ENCODE data around the gene TRIM28. TPM values are rescaled to one million over a fixed set of nuclear protein-coding genes. Genes with fewer than 3 reads are reported as not detected.

Gene TRIM28
- total RNA-seq, 4 donors from 2014 or later = 164 to 281 (median 196) TPM

- Histone ChIP-seq H3K27ac (peak overlapping the region in 1 of 4 donors; percentile 96), H3K4me3 (no peak overlapping the region), H3K4me1 (peaks cover 3 to 46% (median 12%) of the 10 kb centered on the region in 4 donors), H3K27me3 (no peaks in the 10 kb centered on the region), H3K36me3 (peaks cover 0 to 21% (median 0%) of the 10 kb centered on the region in 3 donors), H3K9me3 (no peaks in the 10 kb centered on the region)
- TF ChIP-seq, protein P1, sequence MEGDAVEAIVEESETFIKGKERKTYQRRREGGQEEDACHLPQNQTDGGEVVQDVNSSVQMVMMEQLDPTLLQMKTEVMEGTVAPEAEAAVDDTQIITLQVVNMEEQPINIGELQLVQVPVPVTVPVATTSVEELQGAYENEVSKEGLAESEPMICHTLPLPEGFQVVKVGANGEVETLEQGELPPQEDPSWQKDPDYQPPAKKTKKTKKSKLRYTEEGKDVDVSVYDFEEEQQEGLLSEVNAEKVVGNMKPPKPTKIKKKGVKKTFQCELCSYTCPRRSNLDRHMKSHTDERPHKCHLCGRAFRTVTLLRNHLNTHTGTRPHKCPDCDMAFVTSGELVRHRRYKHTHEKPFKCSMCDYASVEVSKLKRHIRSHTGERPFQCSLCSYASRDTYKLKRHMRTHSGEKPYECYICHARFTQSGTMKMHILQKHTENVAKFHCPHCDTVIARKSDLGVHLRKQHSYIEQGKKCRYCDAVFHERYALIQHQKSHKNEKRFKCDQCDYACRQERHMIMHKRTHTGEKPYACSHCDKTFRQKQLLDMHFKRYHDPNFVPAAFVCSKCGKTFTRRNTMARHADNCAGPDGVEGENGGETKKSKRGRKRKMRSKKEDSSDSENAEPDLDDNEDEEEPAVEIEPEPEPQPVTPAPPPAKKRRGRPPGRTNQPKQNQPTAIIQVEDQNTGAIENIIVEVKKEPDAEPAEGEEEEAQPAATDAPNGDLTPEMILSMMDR (IDR thresholded peaks at IDR 0.05) = no peak
- TF ChIP-seq POLR2A (IDR thresholded peaks at IDR 0.05) = no peak
- no peak for DNase-seq
Measured at GRCh38 chr19:58516964-58517833, 26.7 kb upstream of the TRIM28 start.

DNA sequence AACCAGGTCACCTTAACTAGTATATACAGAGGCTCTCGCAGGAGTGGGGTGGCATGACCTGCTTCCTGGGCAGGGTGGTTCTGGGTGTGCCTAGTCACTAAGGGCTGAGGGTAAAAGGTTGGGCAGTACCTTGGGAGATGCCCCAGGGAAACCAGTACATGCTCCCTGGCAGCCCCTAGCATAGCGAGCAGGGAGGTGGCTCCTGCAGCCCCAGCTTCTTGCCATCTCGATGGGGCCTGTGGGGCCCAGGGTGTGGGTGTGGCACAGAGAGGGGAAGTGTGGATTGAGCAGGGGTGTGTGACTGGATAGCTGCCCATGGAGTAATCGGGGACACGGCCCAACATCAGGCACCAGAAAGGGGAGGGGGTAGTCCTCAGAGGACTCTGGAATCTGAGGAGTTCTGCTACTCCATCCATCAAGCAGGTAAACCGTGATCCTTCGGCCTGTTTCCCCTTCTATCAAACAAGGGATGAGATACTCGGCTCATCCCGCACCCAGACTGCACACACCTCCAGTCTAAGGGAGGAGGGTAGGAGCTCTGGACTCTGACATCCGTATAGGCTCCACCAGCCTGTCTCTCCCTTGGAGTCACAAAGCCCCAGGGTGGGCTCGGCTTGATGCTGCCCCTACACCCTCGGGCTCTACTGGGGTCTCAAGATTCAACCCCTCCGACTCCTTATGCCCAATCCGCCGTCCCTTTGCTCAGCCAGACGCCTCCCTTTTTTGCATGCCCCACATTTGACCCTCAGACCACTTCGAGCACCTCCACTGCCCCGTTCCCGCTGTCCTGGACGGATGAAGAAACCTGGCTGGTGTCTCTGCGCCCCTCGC, 25.4 kb upstream of the TRIM28 start:
- Histone ChIP-seq H3K27ac (peak overlapping the region; percentile 86 to 97 (median 94)), H3K36me3 (peaks cover 0 to 21% (median 0%) of the 10 kb centered on the region in 3 donors), H3K9me3 (no peaks in the 10 kb centered on the region), H3K4me1 (peaks cover 3 to 42% (median 12%) of the 10 kb centered on the region in 4 donors), H3K27me3 (no peaks in the 10 kb centered on the region), H3K4me3 (peak overlapping the region; percentile 63 to 90 (median 80))
- TF ChIP-seq, protein P1 (IDR thresholded peaks at IDR 0.05) = peak in 1 of 6 experiments; percentile 23
- TF ChIP-seq POLR2A (IDR thresholded peaks at IDR 0.05) = no peak
- DNase-seq = no peak

DNA sequence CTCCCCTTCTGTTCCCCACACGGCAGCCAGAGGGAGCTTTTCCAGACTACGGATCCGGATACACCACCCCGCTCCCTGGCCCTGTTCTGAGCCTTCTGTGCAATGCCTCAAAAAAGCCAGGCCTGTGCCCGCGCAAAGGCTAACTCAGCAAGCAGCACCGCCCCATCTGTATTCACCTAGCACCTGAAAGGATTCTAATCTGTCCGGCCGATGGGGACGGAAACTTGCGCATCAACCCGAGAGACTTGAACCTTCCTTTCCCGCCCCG, 24.8 kb upstream of the TRIM28 start:
- no peaks in the 10 kb centered on the region for H3K27me3 ChIP-seq
- peaks cover 0 to 21% (median 0%) of the 10 kb centered on the region in 3 donors for H3K36me3 ChIP-seq
- no peaks in the 10 kb centered on the region for H3K9me3 ChIP-seq
- peak overlapping the region; percentile 86 to 97 (median 94) for H3K27ac ChIP-seq
- peak in 2 of 3 donors; percentile 53 to 75 for DNase-seq
- H3K4me1 ChIP-seq = peaks cover 3 to 37% (median 12%) of the 10 kb centered on the region in 4 donors
- H3K4me3 ChIP-seq = peak overlapping the region; percentile 63 to 90 (median 80)
- no peak for TF ChIP-seq POLR2A (IDR thresholded peaks at IDR 0.05)
- TF ChIP-seq, protein P1 (IDR thresholded peaks at IDR 0.05) = peak in 4 of 6 experiments; percentile 30 to 73 (median 60)

DNA sequence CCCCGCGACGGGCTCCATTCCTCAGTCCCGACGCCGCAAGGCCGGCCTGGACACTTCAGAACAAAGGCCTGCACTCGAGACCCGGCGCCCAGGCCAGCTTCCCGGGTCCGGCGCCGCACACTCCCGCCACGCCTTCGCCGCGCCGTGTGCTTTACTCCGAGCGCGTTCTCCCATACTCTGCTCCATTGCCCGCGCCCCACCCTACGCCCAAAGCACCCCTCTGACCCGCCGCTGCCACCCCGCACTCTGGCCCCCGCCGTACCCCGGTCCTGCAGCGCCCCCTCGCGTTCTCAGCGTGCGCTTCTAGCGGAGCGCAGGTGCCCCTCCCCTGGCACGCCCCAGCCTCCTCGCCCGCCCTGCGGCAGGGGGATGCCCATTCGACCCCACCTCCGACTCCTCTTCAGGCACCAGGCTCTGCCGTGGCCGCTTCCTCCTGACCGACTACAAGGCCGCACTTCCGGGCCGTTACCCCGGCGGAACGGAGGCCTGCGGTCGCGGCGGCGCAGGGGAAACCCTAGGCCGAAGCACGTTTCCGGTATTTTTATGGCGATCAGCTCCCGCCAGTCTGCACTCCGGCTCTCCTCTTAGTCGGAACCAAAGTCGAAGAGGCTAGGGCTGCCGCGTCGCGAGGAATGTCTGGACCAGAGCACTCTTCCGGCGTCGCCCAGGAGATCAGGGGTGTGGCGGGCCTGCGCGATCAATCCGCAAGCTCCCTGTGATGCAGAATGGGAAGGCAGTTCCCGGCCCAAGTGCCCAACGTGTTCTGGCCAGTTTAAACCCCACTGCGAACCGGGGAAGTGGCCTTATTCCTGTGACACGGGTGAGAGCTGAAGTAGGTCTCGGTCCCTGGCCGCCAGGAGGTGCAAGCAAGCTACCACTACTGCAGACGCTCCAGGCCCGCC, 24.3 kb upstream of the TRIM28 start, which contains the start of gene ZBTB45:
TSS of gene ZBTB45 (minus strand) at position 456 of the 902 bp plus-strand sequence. CDS start 2,137 bp downstream, outside the sequence.
- Histone ChIP-seq H3K27me3 (no peaks in the 10 kb centered on the region), H3K27ac (peak within 1 kb of the TSS; percentile 86 to 97 (median 94)), H3K4me3 (peak within 1 kb of the TSS; percentile 63 to 90 (median 80)), H3K9me3 (no peaks in the 10 kb centered on the region), H3K4me1 (peaks cover 3 to 31% (median 12%) of the 10 kb centered on the region in 4 donors), H3K36me3 (peaks cover 0 to 21% (median 0%) of the 10 kb centered on the region in 3 donors)
- TF ChIP-seq POLR2A (IDR thresholded peaks at IDR 0.05) = peak; percentile 42 to 52
- TF ChIP-seq, protein P1 (IDR thresholded peaks at IDR 0.05) = peak; percentile 71 to 95 (median 86)
- DNase-seq = peak; percentile 84 to 96 (median 93)
